Vagina (tissue), 2 donors: ENCODE measurements around the gene FFAR1.

Source experiments
- CTCF ChIP-seq, 3 experiments: fragments of 450-650 bp in 2 of 3; fragments of 200-600 bp in 1 of 3; sonication (generic) in 1 of 3; IDR thresholded peaks; one replicate each; pipeline ENCODE4 v1.5.1; 2017 to 2019; ENCODE audit warnings: antibody characterized with exemption in 3 of 3, mild to moderate bottlenecking in 2 of 3, moderate library complexity in 2 of 3
- POLR2A ChIP-seq, 2 donors: fragments of 450-650 bp; IDR thresholded peaks; one replicate each; pipeline ENCODE4 v1.6.1; 2017; ENCODE audit warnings: antibody characterized with exemption in 2 of 2, mild to moderate bottlenecking in 2 of 2, moderate library complexity in 2 of 2
- POLR2AphosphoS5 ChIP-seq, 2 donors: sonication (generic); formaldehyde crosslinking; IDR thresholded peaks; one replicate each; pipeline ENCODE4 v1.9.0; 2017; ENCODE audit warnings: antibody characterized with exemption in 2 of 2, mild to moderate bottlenecking in 2 of 2, low read depth in 1 of 2; ENCODE audit not compliant: insufficient read depth in 1 of 2

- TF ChIP-seq POLR2A (IDR thresholded peaks at IDR 0.05), result no peak
- TF ChIP-seq CTCF (IDR thresholded peaks at IDR 0.05), result no peak
- TF ChIP-seq POLR2AphosphoS5 (IDR thresholded peaks at IDR 0.05; ENCODE audit: insufficient read depth in 1 of 2, low read depth in 1 of 2), result no peak
Measured at GRCh38 chr19:35297922-35298321, 49.8 kb upstream of the FFAR1 start.
